Measurements from ENCODE around the gene ALDH2. TPM values are rescaled to one million over a fixed set of nuclear protein-coding genes. Genes with fewer than 3 reads are reported as not detected.
"Not testable (repeated sequence)": the region's sequence is repeated elsewhere in the genome, so short reads cannot be mapped to it uniquely, and the experiment has no call there.

Gene ALDH2
- total RNA-seq, 1 donor: 11.9 TPM

GRCh38 chr12:111730420-111730819 lies 36.3 kb upstream of the ALDH2 start:
- TF ChIP-seq CTCF (IDR thresholded peaks at IDR 0.05; ENCODE audit: extremely low read depth, low read depth, low read length): no peak
- no peak for DNase-seq (ENCODE audit: insufficient read length, low spot score, missing footprints)
- H3K27ac ChIP-seq (ENCODE audit: low read depth, low read length): no peak overlapping the region
- H2AFZ ChIP-seq (ENCODE audit: low read length): no peak overlapping the region
- H3K27me3 ChIP-seq (ENCODE audit: insufficient read depth, low read length): no peaks in the 10 kb centered on the region
- H3K4me1 ChIP-seq (ENCODE audit: insufficient read depth, low read length): no peaks in the 10 kb centered on the region
- no peaks in the 10 kb centered on the region for H4K20me1 ChIP-seq (ENCODE audit: insufficient read depth, low read length)
- H3K4me3 ChIP-seq (ENCODE audit: insufficient read depth, low read length): no peak overlapping the region
- H3K36me3 ChIP-seq (ENCODE audit: insufficient read depth, low read length): peaks cover 13% of the 10 kb centered on the region
- H3K4me2 ChIP-seq (ENCODE audit: insufficient read depth, low read length): no peak overlapping the region
- no peaks in the 10 kb centered on the region for H3K9me3 ChIP-seq (ENCODE audit: low read depth, low read length)
- no peaks in the 10 kb centered on the region for H3K79me2 ChIP-seq (ENCODE audit: insufficient read depth, low read length)

GRCh38 chr12:111732786-111733185 lies 33.9 kb upstream of the ALDH2 start:
- TF ChIP-seq CTCF (IDR thresholded peaks at IDR 0.05; ENCODE audit: extremely low read depth, low read depth, low read length): no peak

GRCh38 chr12:111733340-111733915 lies 33.3 kb upstream of the ALDH2 start:
- no peak overlapping the region for H3K4me3 ChIP-seq (ENCODE audit: insufficient read depth, low read length)
- H3K27ac ChIP-seq (ENCODE audit: low read depth, low read length): no peak overlapping the region
- no peaks in the 10 kb centered on the region for H3K27me3 ChIP-seq (ENCODE audit: insufficient read depth, low read length)
- H4K20me1 ChIP-seq (ENCODE audit: insufficient read depth, low read length): no peaks in the 10 kb centered on the region
- no peaks in the 10 kb centered on the region for H3K4me1 ChIP-seq (ENCODE audit: insufficient read depth, low read length)
- H3K36me3 ChIP-seq (ENCODE audit: insufficient read depth, low read length): peaks cover 28% of the 10 kb centered on the region
- no peak for TF ChIP-seq CTCF (IDR thresholded peaks at IDR 0.05; ENCODE audit: extremely low read depth, low read depth, low read length)
- peak; percentile 68 for DNase-seq (ENCODE audit: insufficient read length, low spot score, missing footprints)
- no peak overlapping the region for H3K4me2 ChIP-seq (ENCODE audit: insufficient read depth, low read length)
- H3K9me3 ChIP-seq (ENCODE audit: low read depth, low read length): no peaks in the 10 kb centered on the region
- no peak overlapping the region for H2AFZ ChIP-seq (ENCODE audit: low read length)
- no peaks in the 10 kb centered on the region for H3K79me2 ChIP-seq (ENCODE audit: insufficient read depth, low read length)

More at GRCh38 chr12:111732786-111733185, 33.9 kb upstream of the ALDH2 start:
- H3K4me3 ChIP-seq (ENCODE audit: insufficient read depth, low read length): no peak overlapping the region
- H3K27ac ChIP-seq (ENCODE audit: low read depth, low read length): no peak overlapping the region
- DNase-seq (ENCODE audit: insufficient read length, low spot score, missing footprints): no peak
- no peaks in the 10 kb centered on the region for H3K27me3 ChIP-seq (ENCODE audit: insufficient read depth, low read length)
- H4K20me1 ChIP-seq (ENCODE audit: insufficient read depth, low read length): no peaks in the 10 kb centered on the region
- H3K36me3 ChIP-seq (ENCODE audit: insufficient read depth, low read length): peaks cover 27% of the 10 kb centered on the region
- H2AFZ ChIP-seq (ENCODE audit: low read length): no peak overlapping the region
- H3K4me1 ChIP-seq (ENCODE audit: insufficient read depth, low read length): no peaks in the 10 kb centered on the region
- no peak overlapping the region for H3K4me2 ChIP-seq (ENCODE audit: insufficient read depth, low read length)
- no peaks in the 10 kb centered on the region for H3K9me3 ChIP-seq (ENCODE audit: low read depth, low read length)
- no peaks in the 10 kb centered on the region for H3K79me2 ChIP-seq (ENCODE audit: insufficient read depth, low read length)

- not testable (repeated sequence) for H3K4me1 ChIP-seq (ENCODE audit: insufficient read depth, low read length); H3K4me2 ChIP-seq (ENCODE audit: insufficient read depth, low read length); H3K79me2 ChIP-seq (ENCODE audit: insufficient read depth, low read length); H2AFZ ChIP-seq (ENCODE audit: low read length); H3K27me3 ChIP-seq (ENCODE audit: insufficient read depth, low read length); H3K27ac ChIP-seq (ENCODE audit: low read depth, low read length); H4K20me1 ChIP-seq (ENCODE audit: insufficient read depth, low read length); H3K4me3 ChIP-seq (ENCODE audit: insufficient read depth, low read length); H3K9me3 ChIP-seq (ENCODE audit: low read depth, low read length); DNase-seq (ENCODE audit: insufficient read length, low spot score, missing footprints)
- peaks cover 16% of the 10 kb centered on the region for H3K36me3 ChIP-seq (ENCODE audit: insufficient read depth, low read length)
Observed at GRCh38 chr12:111739524-111739923, 27.2 kb upstream of the ALDH2 start.

Data from osteoblast (primary cell).